Motor neuron (in vitro differentiated cells): ENCODE results near the gene NANOG. TPM values are rescaled to one million over a fixed set of nuclear protein-coding genes. Genes with fewer than 3 reads are reported as not detected.
"Not testable (repeated sequence)": the region's sequence is repeated elsewhere in the genome, so short reads cannot be mapped to it uniquely, and the experiment has no call there.

ENCODE experiments used
- ATAC-seq, 8 experiments: fragments of 200-7000 bp; cut with Tn5 transposase; replicated peaks in 6 of 8; 2 replicates each; pipeline ENCODE4 v1.8.0; 2021; ENCODE audit warnings: mild to moderate bottlenecking in 8 of 8, moderate library complexity in 8 of 8
- H3K27ac ChIP-seq, 2 donors: fragments of 250-450 bp; sonication (Bioruptor Pico); 2 replicates each; pipeline ENCODE4 v1.9.0; 2021; ENCODE audit warnings: antibody characterized with exemption in 2 of 2, mild to moderate bottlenecking in 2 of 2, moderate library complexity in 1 of 2
- H3K4me1 ChIP-seq, 2 donors: fragments of 250-450 bp; sonication (Bioruptor Pico); replicated peaks in 1 of 2; 2 replicates each; pipeline ENCODE4 v1.6.1; 2021; ENCODE audit warnings: antibody characterized with exemption in 2 of 2, mild to moderate bottlenecking in 2 of 2, moderate library complexity in 1 of 2
- H3K4me3 ChIP-seq, 5 donors: fragments of 250-450 bp; sonication (Bioruptor Pico); 2 replicates each; pipeline ENCODE4 v1.9.0; 2021; ENCODE audit warnings: antibody characterized with exemption in 5 of 5, mild to moderate bottlenecking in 5 of 5, moderate library complexity in 4 of 5
- WGBS, 10 experiments: fragments of 450-650 bp; shearing (Covaris generic); methylation state at CpG; one replicate each; pipeline ENCODE4 v1.0.0; 2022; 5-methylcytosine and 5-hydroxymethylcytosine counted together
- in situ Hi-C, 9 experiments: fragments of 400-800 bp; cut with MboI; loops; one replicate each; pipeline ENCODE4 v1.15.0; 2021; ENCODE audit warnings: low sequenced_read_pairs in 9 of 9, low pct_unique_long_range_greater_than_20kb in 2 of 9; ENCODE audit not compliant: unreplicated experiment in 9 of 9
- total RNA-seq, 8 experiments: library from RNA; unstranded; fragments of 300-600 nt; gene quantifications; 2 replicates each; pipeline versions ENCODE4 v1.2.3 to v1.2.4, GENCODE V29; 2022

NANOG gene
- total RNA-seq, 8 experiments from 2014 or later: 0.14 to 1.3 (median 0.57) TPM; not detected in 1

- WGBS, 10 experiments: 33 to 100% (median 86%) methylated on average over 1 to 3 of the region's 4 CpGs; no CpG with 5 or more reads in 1 of the 10 experiments
- in situ Hi-C loops, H3K4me1 ChIP-seq, H3K4me3 ChIP-seq, H3K27ac ChIP-seq, ATAC-seq: not testable (repeated sequence)
Measured at GRCh38 chr12:7829737-7830136, 40.5 kb downstream of the NANOG start.

GRCh38 chr12:7832059-7832696 lies 43.0 kb downstream of the NANOG start:
- WGBS, 10 experiments: 17 to 96% (median 49%) methylated on average over 1 to 5 of the region's 6 CpGs; no CpG with 5 or more reads in 2 of the 10 experiments
- peak in 6 of 8 experiments; percentile 29 to 87 (median 70) for ATAC-seq
- Histone ChIP-seq H3K4me1 (no peaks in the 10 kb centered on the region), H3K4me3 (no peak overlapping the region), H3K27ac (no peak overlapping the region)
- in situ Hi-C loops: no loop called here

- ATAC-seq, H3K27ac ChIP-seq, H3K4me1 ChIP-seq, H3K4me3 ChIP-seq, in situ Hi-C loops: not testable (repeated sequence)
- WGBS, 10 experiments: 60 to 97% (median 75%) methylated on average over 3 to 5 of the region's 6 CpGs; no CpG with 5 or more reads in 5 of the 10 experiments
Measured at GRCh38 chr12:7833201-7833600, 44.0 kb downstream of the NANOG start.

- Histone ChIP-seq H3K27ac (no peak overlapping the region), H3K4me1 (no peaks in the 10 kb centered on the region), H3K4me3 (no peak overlapping the region)
- in situ Hi-C loops: no loop called here
- no peak for ATAC-seq
- 52 to 100% (median 76%) methylated on average over 2 to 4 of the region's 4 CpGs; no CpG with 5 or more reads in 1 of the 10 experiments for WGBS, 10 experiments
Measured at GRCh38 chr12:7833831-7834230, 44.6 kb downstream of the NANOG start.

- WGBS, 10 experiments: 50 to 57% methylated on average over 1 of the region's 1 CpG; no CpG with 5 or more reads in 8 of the 10 experiments
- in situ Hi-C loops: no loop called here
Measured at GRCh38 chr12:7834701-7835100, 45.5 kb downstream of the NANOG start.

GRCh38 chr12:7835116-7835515 lies 45.9 kb downstream of the NANOG start:
- no peaks in the 10 kb centered on the region for H3K4me1 ChIP-seq
- H3K4me3 ChIP-seq: no peak overlapping the region
- ATAC-seq: no peak
- no peak overlapping the region for H3K27ac ChIP-seq
- in situ Hi-C loops: no loop called here
- WGBS, 10 experiments: 20 to 93% (median 59%) methylated on average over 1 to 8 of the region's 9 CpGs; no CpG with 5 or more reads in 1 of the 10 experiments

More at GRCh38 chr12:7834701-7835100, 45.5 kb downstream of the NANOG start:
- no peaks in the 10 kb centered on the region for H3K4me1 ChIP-seq
- no peak overlapping the region for H3K4me3 ChIP-seq
- no peak for ATAC-seq
- no peak overlapping the region for H3K27ac ChIP-seq

- WGBS, 10 experiments: 22 to 93% (median 70%) methylated on average over 1 to 5 of the region's 5 CpGs; no CpG with 5 or more reads in 1 of the 10 experiments
Measured at GRCh38 chr12:7835766-7836165, 46.6 kb downstream of the NANOG start.

GRCh38 chr12:7837366-7837765 lies 48.2 kb downstream of the NANOG start:
- H3K4me1 ChIP-seq: no peaks in the 10 kb centered on the region
- in situ Hi-C loops: no loop called here
- WGBS, 10 experiments: 65 to 100% (median 91%) methylated on average over 1 to 6 of the region's 6 CpGs; no CpG with 5 or more reads in 1 of the 10 experiments
- ATAC-seq: no peak
- H3K4me3 ChIP-seq: no peak overlapping the region
- no peak overlapping the region for H3K27ac ChIP-seq

More at GRCh38 chr12:7835766-7836165, 46.6 kb downstream of the NANOG start:
- no peak overlapping the region for H3K4me3 ChIP-seq
- in situ Hi-C loops: no loop called here
- H3K4me1 ChIP-seq: no peaks in the 10 kb centered on the region
- ATAC-seq: no peak
- no peak overlapping the region for H3K27ac ChIP-seq

GRCh38 chr12:7839226-7839625 lies 50.0 kb downstream of the NANOG start:
- WGBS, 10 experiments: no CpG with 5 or more reads among the region's 10 CpGs

GRCh38 chr12:7839848-7840247 lies 50.6 kb downstream of the NANOG start:
- not testable (repeated sequence) for ATAC-seq

More at GRCh38 chr12:7839226-7839625, 50.0 kb downstream of the NANOG start:
- H3K27ac ChIP-seq, H3K4me3 ChIP-seq, H3K4me1 ChIP-seq, in situ Hi-C loops, ATAC-seq: not testable (repeated sequence)

GRCh38 chr12:7842444-7842843 lies 53.2 kb downstream of the NANOG start:
- WGBS, 10 experiments: 73 to 97% (median 88%) methylated on average over 2 to 9 of the region's 9 CpGs; no CpG with 5 or more reads in 3 of the 10 experiments
- H3K27ac ChIP-seq, in situ Hi-C loops: not testable (repeated sequence)

More at GRCh38 chr12:7839848-7840247, 50.6 kb downstream of the NANOG start:
- H3K4me1 ChIP-seq, in situ Hi-C loops, H3K4me3 ChIP-seq, H3K27ac ChIP-seq: not testable (repeated sequence)
- WGBS, 10 experiments: 66 to 100% (median 90%) methylated on average over 1 to 6 of the region's 7 CpGs; no CpG with 5 or more reads in 2 of the 10 experiments

GRCh38 chr12:7843149-7843548 lies 53.9 kb downstream of the NANOG start:
- H3K27ac ChIP-seq, H3K4me3 ChIP-seq, in situ Hi-C loops: not testable (repeated sequence)
- H3K4me1 ChIP-seq: peaks cover 7 to 11% of the 10 kb centered on the region in 2 donors
- peak in 7 of 8 experiments; percentile 35 to 80 (median 44) for ATAC-seq
- no CpG with 5 or more reads among the region's 8 CpGs for WGBS, 10 experiments

More at GRCh38 chr12:7842444-7842843, 53.2 kb downstream of the NANOG start:
- not testable (repeated sequence) for H3K4me3 ChIP-seq, H3K4me1 ChIP-seq
- ATAC-seq: peak in 1 of 8 experiments; percentile 40

GRCh38 chr12:7843583-7843982 lies 54.4 kb downstream of the NANOG start:
- H3K27ac ChIP-seq, H3K4me3 ChIP-seq, in situ Hi-C loops: not testable (repeated sequence)
- H3K4me1 ChIP-seq: peaks cover 11 to 13% of the 10 kb centered on the region in 2 donors
- ATAC-seq: peak in 2 of 8 experiments; percentile 15 to 23
- WGBS, 10 experiments: 60 to 100% methylated on average over 1 of the region's 9 CpGs; no CpG with 5 or more reads in 8 of the 10 experiments
